Measurements from ENCODE around the gene ELFN2.
"Not testable (repeated sequence)": the region's sequence is repeated elsewhere in the genome, so short reads cannot be mapped to it uniquely, and the experiment has no call there.

ELFN2 gene

GRCh38 chr22:37335806-37336199, 91.5 kb downstream of the ELFN2 start:
- no peak for DNase-seq (ENCODE audit: low read depth)

DNA sequence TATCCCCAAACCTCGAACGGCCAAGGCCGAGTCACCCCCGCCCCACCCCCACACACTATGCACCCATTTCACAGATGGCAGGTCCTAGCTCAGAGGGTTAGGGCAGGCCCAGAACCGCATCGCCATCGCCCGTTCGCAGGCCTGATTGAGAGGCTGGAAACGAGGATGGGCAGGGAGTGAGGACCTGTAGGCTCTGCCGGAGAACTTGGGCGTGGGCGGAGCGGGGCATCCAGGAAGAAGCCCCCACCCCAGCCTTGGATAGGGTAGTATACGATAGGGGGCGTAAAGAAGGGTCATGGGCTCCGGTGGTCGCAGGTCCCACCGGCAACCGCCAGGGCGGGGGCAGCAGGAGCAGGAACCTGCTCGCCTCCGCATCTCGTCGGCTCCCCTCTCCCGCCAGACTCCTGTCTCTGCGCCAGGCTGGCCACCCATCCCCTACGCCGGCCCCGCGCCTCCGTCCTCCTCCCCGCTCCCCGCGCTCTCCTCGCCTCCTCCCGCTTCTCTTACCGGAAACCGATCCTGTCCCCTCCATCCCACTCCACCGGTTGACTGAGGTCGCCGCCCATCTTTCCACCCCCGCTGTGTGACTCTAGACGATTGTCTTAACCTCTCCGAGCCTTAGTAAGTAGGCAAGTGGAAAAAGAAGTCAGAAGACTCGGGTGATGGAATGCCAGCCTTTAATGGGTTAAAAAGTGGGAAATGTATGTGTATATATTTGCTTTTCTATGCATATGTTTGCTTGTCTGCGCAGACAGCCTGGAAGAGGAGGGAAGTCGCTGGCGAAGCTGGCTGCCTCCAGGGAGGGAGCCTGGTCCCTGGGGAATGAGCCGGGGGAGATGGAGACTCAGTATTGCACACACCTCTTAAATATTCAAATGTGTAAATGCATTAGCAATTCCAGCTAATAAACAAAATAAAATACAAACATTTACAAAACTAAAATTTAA, 92.1 kb downstream of the ELFN2 start:
- DNase-seq (ENCODE audit: low read depth), result no peak

GRCh38 chr22:37334461-37334858, 92.8 kb downstream of the ELFN2 start:
- no peak for DNase-seq (ENCODE audit: low read depth)

GRCh38 chr22:37333724-37334460, 93.4 kb downstream of the ELFN2 start:
- no peak for DNase-seq (ENCODE audit: low read depth)

DNA sequence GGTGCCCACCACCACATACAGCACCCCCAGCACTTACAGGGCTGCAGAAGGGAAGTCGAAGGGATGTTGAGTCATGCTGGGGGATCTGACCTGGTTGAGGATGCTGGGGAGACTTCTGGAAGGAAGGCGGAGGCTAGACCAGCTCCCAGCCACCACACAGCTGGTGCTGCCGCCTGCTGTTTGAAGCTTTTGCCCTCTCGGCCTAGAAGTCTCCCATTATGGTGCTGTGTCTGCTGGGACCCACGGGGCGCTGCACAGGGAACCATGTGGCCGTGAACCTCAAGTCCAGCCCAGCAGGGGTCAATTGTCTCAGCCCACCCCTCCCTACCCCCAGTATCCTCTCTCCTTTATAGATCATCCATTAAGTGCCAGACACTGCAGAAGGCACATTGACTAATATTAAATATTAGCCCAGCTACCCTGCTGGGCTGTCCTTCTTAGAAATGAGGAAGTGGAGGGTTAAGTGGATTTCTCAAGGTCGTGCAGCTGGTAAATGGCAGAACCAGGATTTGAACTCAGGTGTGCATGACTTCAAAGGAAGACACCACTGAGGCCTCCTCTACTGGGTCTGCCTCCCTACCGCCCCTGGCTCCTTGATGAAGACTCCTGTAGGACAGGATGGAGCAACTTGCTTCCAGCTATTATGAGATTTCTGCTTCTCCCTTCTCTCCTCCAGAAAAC, 95.3 kb downstream of the ELFN2 start:
- no peak for DNase-seq (ENCODE audit: low read depth)

GRCh38 chr22:37331034-37331428, 96.2 kb downstream of the ELFN2 start:
- no peak for DNase-seq (ENCODE audit: low read depth)

- no peak for DNase-seq (ENCODE audit: low read depth)
Observed at GRCh38 chr22:37330200-37331033, 96.9 kb downstream of the ELFN2 start.

GRCh38 chr22:37329238-37330140, 97.8 kb downstream of the ELFN2 start:
- DNase-seq (ENCODE audit: low read depth), result no peak

- not testable (repeated sequence) for DNase-seq (ENCODE audit: low read depth)
Observed at GRCh38 chr22:37328538-37329237, 98.6 kb downstream of the ELFN2 start.

GRCh38 chr22:37328017-37328416, 99.3 kb downstream of the ELFN2 start:
- peak; percentile 46 for DNase-seq (ENCODE audit: low read depth)

- DNase-seq (ENCODE audit: low read depth), result no peak
Observed at GRCh38 chr22:37326726-37327125, 100.6 kb downstream of the ELFN2 start.

DNA sequence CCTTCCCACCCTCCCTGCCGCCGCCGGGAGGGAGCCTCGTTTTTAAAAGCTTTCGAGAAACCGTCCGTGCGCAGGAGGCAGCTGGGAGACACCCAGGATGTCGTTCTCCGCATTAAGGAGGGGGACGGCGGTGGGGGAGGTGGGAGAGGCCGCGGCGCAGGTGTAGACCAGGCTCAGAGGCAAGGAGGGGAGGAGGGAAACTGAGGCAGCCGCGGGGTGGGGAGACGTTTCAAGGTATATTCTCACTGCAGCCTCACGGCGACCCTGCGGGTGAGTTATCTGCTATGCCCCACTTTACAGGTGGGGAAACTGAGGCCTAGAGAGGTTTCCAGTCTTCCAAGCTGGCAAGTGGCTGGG, 102.3 kb downstream of the ELFN2 start:
- DNase-seq (ENCODE audit: low read depth), result no peak

DNA sequence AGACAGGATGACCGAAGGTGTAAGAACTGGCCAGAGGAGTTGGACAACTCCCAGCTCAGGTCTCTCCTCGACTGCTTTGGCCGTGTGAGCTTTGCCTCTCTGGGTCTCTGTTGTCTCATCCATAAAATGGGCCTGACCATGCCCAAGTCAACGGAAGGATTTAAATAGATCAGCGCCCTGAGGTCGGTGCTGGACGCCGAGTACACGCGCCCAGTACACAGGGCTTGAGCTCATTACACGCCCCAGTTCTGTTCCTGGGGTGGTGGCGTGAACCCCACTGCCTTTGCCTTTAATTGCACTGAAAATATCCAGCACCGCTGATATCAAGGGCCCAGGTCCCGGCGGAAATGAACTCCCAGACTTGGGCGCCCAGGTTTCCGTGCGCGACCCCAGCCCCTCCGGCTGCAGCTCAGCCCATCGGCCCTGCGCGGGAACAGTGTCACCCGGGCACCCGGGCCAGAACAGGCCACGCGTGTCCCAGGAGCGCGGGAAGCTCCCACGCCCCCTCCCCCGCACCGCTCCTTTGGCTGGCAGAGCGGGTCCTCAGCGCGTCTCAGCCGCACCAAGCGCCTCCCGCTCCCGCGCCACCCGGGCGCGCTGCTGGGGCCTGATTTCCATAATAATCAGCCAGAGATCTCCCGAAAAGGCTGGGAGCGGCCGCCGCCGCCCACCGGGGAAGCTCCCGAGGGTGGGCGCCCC, 102.8 kb downstream of the ELFN2 start:
- no peak for DNase-seq (ENCODE audit: low read depth)

DNA sequence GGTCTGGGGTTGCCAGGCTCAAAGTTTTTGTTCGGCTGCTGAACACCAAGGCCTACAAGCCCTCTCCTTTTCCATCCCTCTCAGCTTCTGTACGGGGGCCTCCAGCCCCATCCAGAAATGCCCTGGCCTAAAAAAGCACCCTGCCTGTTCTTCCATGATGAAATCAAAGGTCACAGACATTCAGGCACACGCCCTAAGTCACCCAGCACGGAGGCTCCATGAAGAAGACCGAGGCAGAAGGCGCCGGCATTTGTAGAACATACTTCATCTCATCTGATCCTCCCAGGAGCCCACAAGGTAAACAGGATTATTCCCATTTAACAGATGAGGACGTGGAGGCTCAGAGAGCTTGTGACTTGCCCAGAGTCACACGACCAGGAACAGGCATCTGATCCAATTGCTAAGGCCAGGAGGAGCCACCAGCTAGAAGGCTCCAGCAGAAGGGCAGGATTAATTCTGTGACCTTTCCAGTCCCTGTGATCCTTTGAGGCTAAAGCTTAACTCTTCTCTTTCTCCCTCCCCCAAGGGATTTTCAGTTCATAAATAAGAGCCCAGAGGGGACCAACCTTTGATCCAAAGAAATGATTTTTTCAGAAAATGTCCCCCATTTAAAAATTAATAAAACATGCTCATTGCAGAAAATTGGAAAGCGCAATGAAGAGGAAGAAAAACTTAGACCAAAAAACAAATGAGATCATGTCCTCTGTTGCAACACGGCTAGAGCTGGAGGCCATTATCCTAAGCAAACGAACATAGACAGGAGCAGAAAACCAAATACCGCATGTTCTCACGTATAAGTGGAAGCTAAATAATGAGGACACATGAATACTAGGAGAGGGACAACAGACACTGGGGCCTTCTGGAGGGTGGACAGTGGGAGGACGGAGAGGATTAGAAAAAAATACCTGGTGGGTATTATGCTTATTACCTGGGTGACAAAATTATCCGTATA, 106.3 kb downstream of the ELFN2 start:
- no peak for DNase-seq (ENCODE audit: low read depth)

GRCh38 chr22:37319469-37319868, 107.8 kb downstream of the ELFN2 start:
- no peak for DNase-seq (ENCODE audit: low read depth)

DNA sequence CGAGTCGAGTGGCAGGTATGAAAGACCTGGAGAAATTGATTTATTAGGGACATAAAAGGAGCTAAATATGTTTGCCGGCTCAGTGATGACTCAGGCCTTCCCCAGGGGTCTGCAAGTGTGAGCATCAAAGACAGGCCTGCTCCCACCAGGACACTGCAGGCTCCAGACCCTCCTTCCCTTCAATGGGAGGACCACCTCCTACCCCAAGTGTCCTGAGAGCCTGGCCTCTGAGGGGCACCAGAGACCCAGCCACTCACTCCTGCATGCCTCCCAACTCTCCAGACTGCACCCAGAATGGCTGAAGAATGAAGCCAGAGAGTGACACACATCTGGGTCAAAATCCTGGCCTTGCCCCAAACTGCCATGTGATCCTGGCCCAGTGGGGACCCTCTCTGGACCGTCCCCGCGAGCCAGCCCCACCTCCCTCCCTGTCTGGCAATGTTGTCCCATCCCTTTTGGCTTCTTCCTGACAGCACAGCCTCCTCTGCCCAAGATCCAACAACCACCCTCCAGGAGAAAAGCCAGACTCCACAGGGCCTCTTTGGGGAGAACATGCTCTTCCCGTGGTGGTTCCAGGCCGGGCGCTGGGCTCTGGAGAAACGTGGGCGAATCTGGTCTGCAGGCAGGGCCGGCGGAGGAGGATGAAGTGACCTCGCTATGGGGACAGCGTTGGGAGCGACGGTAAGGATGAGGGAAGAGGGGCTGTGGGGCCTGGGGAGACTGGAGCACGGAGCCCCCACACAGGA, 108.7 kb downstream of the ELFN2 start:
- no peak for DNase-seq (ENCODE audit: low read depth)
